Neural progenitor cell (in vitro differentiated cells): ENCODE measurements around the gene MT1X.

Experiments used
- EZH2 ChIP-seq: fragments of 200-600 bp; sonication (generic); IDR thresholded peaks from 2 replicates; pipeline ENCODE4 v1.6.1; 2017; ENCODE audit warnings: antibody characterized with exemption, mild to moderate bottlenecking, moderate library complexity
- EZH2phosphoT487 ChIP-seq: fragments of 200-600 bp; sonication (generic); IDR thresholded peaks from 2 replicates; pipeline ENCODE4 v1.6.1; 2017; ENCODE audit warnings: antibody characterized with exemption
- TF ChIP-seq, protein P1 (sequence below): fragments of 200-600 bp; sonication (generic); IDR thresholded peaks from 2 replicates; pipeline ENCODE4 v1.5.1; 2017; ENCODE audit warnings: antibody characterized with exemption, mild to moderate bottlenecking

DNA sequence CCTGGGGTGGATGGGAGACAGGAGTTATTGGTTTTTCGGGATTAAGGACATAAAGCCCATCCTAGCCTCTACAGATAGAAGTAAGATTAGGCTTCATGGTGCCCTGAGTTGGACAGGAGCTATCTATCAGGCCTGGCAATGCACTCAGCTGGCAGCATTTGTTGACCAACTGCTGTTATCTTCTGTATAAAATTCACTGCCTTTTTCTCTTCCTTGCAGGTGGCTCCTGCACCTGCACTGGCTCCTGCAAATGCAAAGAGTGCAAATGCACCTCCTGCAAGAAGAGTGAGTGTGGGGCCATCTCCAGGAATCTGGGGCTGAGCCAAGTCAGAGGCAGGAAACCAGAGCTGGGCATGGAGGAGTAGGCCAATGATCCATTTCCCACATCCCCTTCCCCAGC, 43.2 kb upstream of the MT1X start:
- TF ChIP-seq, protein P1, sequence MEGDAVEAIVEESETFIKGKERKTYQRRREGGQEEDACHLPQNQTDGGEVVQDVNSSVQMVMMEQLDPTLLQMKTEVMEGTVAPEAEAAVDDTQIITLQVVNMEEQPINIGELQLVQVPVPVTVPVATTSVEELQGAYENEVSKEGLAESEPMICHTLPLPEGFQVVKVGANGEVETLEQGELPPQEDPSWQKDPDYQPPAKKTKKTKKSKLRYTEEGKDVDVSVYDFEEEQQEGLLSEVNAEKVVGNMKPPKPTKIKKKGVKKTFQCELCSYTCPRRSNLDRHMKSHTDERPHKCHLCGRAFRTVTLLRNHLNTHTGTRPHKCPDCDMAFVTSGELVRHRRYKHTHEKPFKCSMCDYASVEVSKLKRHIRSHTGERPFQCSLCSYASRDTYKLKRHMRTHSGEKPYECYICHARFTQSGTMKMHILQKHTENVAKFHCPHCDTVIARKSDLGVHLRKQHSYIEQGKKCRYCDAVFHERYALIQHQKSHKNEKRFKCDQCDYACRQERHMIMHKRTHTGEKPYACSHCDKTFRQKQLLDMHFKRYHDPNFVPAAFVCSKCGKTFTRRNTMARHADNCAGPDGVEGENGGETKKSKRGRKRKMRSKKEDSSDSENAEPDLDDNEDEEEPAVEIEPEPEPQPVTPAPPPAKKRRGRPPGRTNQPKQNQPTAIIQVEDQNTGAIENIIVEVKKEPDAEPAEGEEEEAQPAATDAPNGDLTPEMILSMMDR = no peak
- no peak for TF ChIP-seq EZH2phosphoT487
- TF ChIP-seq EZH2 = no peak
